ENCODE results near the gene SPINK1. TPM values are rescaled to one million over a fixed set of nuclear protein-coding genes. Genes with fewer than 3 reads are reported as not detected.

SPINK1 gene
- polyA plus RNA-seq, 2 of the 4 experiments (the other 2 are of a cell fraction), result 0.22 TPM; not detected in 1

DNA sequence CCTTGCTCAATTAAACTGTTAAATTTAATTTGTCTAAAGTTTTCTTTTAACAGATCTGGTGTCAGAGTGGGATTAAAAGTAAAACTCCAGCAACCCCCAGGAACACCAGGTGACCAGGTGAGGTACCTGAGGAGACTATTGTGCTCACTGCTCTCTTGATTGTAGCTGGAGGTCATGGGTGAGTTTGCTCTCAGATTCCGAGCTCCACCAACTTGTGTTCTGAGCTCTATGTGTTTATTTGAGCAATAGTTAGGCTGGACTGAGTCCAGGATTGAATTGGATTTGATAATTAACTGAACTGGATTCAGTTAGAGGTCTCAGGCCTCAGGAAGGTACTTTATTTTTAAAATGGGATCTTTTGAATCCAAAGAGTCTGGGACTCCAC, 29.2 kb upstream of the SPINK1 start:
- Histone ChIP-seq H3K27ac (no peak overlapping the region), H3K4me2 (no peak overlapping the region), H3K9me3 (no peaks in the 10 kb centered on the region), H3K4me1 (no peaks in the 10 kb centered on the region), H3K4me3 (no peak overlapping the region)
- no peak for ATAC-seq
- TF ChIP-seq, protein P1, sequence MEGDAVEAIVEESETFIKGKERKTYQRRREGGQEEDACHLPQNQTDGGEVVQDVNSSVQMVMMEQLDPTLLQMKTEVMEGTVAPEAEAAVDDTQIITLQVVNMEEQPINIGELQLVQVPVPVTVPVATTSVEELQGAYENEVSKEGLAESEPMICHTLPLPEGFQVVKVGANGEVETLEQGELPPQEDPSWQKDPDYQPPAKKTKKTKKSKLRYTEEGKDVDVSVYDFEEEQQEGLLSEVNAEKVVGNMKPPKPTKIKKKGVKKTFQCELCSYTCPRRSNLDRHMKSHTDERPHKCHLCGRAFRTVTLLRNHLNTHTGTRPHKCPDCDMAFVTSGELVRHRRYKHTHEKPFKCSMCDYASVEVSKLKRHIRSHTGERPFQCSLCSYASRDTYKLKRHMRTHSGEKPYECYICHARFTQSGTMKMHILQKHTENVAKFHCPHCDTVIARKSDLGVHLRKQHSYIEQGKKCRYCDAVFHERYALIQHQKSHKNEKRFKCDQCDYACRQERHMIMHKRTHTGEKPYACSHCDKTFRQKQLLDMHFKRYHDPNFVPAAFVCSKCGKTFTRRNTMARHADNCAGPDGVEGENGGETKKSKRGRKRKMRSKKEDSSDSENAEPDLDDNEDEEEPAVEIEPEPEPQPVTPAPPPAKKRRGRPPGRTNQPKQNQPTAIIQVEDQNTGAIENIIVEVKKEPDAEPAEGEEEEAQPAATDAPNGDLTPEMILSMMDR (IDR thresholded peaks at IDR 0.05), result no peak
- TF ChIP-seq FOXS1 (CRISPR knock-in tag; IDR thresholded peaks at IDR 0.05), result no peak
- TF ChIP-seq, protein P2, sequence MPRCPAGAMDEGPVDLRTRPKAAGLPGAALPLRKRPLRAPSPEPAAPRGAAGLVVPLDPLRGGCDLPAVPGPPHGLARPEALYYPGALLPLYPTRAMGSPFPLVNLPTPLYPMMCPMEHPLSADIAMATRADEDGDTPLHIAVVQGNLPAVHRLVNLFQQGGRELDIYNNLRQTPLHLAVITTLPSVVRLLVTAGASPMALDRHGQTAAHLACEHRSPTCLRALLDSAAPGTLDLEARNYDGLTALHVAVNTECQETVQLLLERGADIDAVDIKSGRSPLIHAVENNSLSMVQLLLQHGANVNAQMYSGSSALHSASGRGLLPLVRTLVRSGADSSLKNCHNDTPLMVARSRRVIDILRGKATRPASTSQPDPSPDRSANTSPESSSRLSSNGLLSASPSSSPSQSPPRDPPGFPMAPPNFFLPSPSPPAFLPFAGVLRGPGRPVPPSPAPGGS (IDR thresholded peaks at IDR 0.05), result no peak
- TF ChIP-seq, protein P3, sequence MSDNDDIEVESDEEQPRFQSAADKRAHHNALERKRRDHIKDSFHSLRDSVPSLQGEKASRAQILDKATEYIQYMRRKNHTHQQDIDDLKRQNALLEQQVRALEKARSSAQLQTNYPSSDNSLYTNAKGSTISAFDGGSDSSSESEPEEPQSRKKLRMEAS (IDR thresholded peaks at IDR 0.05), result no peak
- WGBS (ENCODE audit: missing lambda C conversion rate), result 0% methylated on average over 1 of the region's 1 CpG
- DNase-seq (ENCODE audit: low read depth in 1 of 2, low spot score in 1 of 2), result no peak
- ChIA-PET POLR2A (no interaction called here), CTCF (interaction anchor here (7.6 kb wide), 1 partner anchor 16 kb away, joined by 59 read pairs; no protein-coding TSS in a partner anchor)
- FAIRE-seq, result no peak

DNA sequence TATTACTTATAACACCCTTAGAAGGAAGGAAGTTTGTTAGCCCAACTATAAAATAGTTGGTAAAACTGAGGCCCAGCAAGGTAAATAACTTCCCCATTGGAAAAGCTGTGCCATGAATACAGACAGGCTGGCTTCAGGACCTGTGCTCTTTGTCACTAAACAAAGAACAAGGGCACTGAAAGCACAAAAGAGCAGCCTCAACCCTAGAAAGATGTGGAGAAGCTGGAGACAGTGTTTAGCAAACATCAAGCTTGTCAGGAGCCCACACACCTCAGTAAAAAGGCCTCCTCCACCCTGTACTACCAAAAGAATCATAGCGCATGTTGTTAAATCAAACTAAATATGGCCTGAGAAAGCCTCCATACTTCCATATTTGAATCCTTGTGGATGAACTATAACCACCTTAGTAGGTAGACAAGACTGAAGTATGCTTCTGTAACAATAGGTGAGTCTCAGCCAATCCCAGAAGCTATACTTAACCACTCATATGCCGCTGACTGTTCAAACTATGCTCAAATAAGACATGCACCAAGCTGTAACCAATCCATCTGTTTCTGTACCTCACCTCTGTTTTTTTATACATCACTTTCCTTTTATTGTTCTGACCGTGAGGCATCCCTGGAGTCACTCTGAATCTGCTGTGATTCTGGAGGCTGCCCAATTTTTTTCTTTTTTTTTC, 28.6 kb upstream of the SPINK1 start:
- Histone ChIP-seq H3K4me2 (no peak overlapping the region), H3K4me3 (no peak overlapping the region), H3K27ac (no peak overlapping the region), H3K4me1 (no peaks in the 10 kb centered on the region), H3K9me3 (no peaks in the 10 kb centered on the region)
- CTCF ChIA-PET, result interaction anchor here (7.6 kb wide), 1 partner anchor 15 kb away, joined by 59 read pairs; no protein-coding TSS in a partner anchor
- FAIRE-seq (no peak), ATAC-seq (no peak), DNase-seq (ENCODE audit: low read depth in 1 of 2, low spot score in 1 of 2) (no peak)
- 37% methylated on average over 3 of the region's 3 CpGs for WGBS (ENCODE audit: missing lambda C conversion rate)
- no peak for TF ChIP-seq CEBPB (IDR thresholded peaks at IDR 0.05)
- no peak for TF ChIP-seq HOXB13 (CRISPR knock-in tag; IDR thresholded peaks at IDR 0.05; ENCODE audit: low read depth)
- no peak for TF ChIP-seq KDM1A (IDR thresholded peaks at IDR 0.05; ENCODE audit: low read depth)
- TF ChIP-seq RAD21 (conservative IDR thresholded peaks at IDR 0.05 in 1 of 2, IDR thresholded peaks at IDR 0.05 in 1 of 2), result no peak
- TF ChIP-seq ZFP36 (IDR thresholded peaks at IDR 0.05; ENCODE audit: borderline replicate concordance, partially characterized antibody), result no peak
- POLR2A ChIA-PET, result no interaction called here

DNA sequence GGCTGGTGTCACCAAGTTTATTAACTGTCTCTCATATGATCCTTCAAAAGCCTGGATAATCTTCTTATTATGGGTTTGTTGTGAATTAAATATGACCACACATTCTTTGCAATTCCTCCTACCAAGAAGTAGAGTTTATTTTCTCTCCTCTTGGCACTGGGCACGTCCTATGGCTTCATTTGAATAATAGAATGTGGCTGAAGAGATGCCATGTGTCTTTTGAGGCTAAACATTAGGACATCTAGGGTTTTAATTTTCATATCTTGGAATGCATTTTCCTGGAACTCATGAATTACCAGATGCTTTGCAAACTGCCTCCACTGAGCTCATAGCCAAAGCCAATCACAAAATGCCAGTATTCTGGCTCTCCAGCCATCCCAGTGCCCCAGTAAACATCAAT, 27.1 kb upstream of the SPINK1 start:
- no peaks in the 10 kb centered on the region for H3K4me1 ChIP-seq
- no peak overlapping the region for H3K4me2 ChIP-seq
- H3K4me3 ChIP-seq, result no peak overlapping the region
- TF ChIP-seq, protein P4, sequence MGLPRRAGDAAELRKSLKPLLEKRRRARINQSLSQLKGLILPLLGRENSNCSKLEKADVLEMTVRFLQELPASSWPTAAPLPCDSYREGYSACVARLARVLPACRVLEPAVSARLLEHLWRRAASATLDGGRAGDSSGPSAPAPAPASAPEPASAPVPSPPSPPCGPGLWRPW (IDR thresholded peaks at IDR 0.05), result no peak
- TF ChIP-seq EHMT2 (IDR thresholded peaks at IDR 0.05; ENCODE audit: low read depth) (no peak), SREBF2 (IDR thresholded peaks at IDR 0.05) (no peak), KDM5A (IDR thresholded peaks at IDR 0.05) (no peak), RARB (CRISPR knock-in tag; IDR thresholded peaks at IDR 0.05) (no peak), GATA3 (IDR thresholded peaks at IDR 0.05; ENCODE audit: borderline replicate concordance) (no peak), RCOR1 (IDR thresholded peaks at IDR 0.05; ENCODE audit: low read depth, low read length) (no peak), ESRRA (IDR thresholded peaks at IDR 0.05; ENCODE audit: borderline replicate concordance, low read length) (no peak), HOXB5 (CRISPR knock-in tag; IDR thresholded peaks at IDR 0.05) (no peak)
- TF ChIP-seq, protein P5, sequence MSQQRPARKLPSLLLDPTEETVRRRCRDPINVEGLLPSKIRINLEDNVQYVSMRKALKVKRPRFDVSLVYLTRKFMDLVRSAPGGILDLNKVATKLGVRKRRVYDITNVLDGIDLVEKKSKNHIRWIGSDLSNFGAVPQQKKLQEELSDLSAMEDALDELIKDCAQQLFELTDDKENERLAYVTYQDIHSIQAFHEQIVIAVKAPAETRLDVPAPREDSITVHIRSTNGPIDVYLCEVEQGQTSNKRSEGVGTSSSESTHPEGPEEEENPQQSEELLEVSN (IDR thresholded peaks at IDR 0.05; ENCODE audit: borderline replicate concordance, low read depth), result no peak
- no peak overlapping the region for H3K27ac ChIP-seq
- DNase-seq (ENCODE audit: low read depth in 1 of 2, low spot score in 1 of 2) (no peak), ATAC-seq (no peak), FAIRE-seq (no peak)
- no peaks in the 10 kb centered on the region for H3K9me3 ChIP-seq
- ChIA-PET CTCF (interaction anchor here (0.9 to 7.6 kb wide), 6 partner anchors 14 to 448 kb away, joined by 3 to 59 read pairs (median 3); no protein-coding TSS in a partner anchor), POLR2A (no interaction called here)
- 0% methylated on average over 1 of the region's 1 CpG for WGBS (ENCODE audit: missing lambda C conversion rate)

Measured in A549 (cell line).